GM12878 (cell line): Measurements from ENCODE around the gene SCRN2. TPM values are rescaled to one million over a fixed set of nuclear protein-coding genes. Genes with fewer than 3 reads are reported as not detected.

Source experiments
- ATAC-seq: fragments of 200-7000 bp; cut with Tn5 transposase; 3 replicates; pipeline ENCODE4 v1.9.1; 2020; ENCODE audit warnings: mild to moderate bottlenecking, moderate library complexity
- BruUV-seq: library from RNA; stranded (reverse); fragments of 400-500 nt; replicated peaks from 2 replicates; lab custom pipeline; 2021; lab: Mats Ljungman, UMichigan
- CTCF ChIA-PET: fragments of 300-600 bp; sonication (Branson Sonifier 250); formaldehyde crosslinking; extraction: SDS; loops from one replicate; lab custom pipeline; 2021; ENCODE audit warnings: inconsistent platforms; lab: Yijun Ruan, JAX
- POLR2A ChIA-PET: fragments of 350-600 bp; formaldehyde crosslinking; extraction: SDS; loops from one replicate; lab custom pipeline; 2021; ENCODE audit warnings: inconsistent platforms; lab: Charles Lee
- RAD21 ChIA-PET: fragments of 300-600 bp; sonication (Branson Sonifier 250); formaldehyde crosslinking; loops from one replicate; lab custom pipeline; 2023; ENCODE audit warnings: antibody characterized with exemption; ENCODE audit not compliant: unreplicated experiment; lab: Charles Lee
- SMC1A ChIA-PET: fragments of 300-600 bp; sonication (Branson Sonifier 250); formaldehyde crosslinking; loops from one replicate; lab custom pipeline; 2023; ENCODE audit not compliant: unreplicated experiment, uncharacterized antibody; lab: Charles Lee
- DNase-seq: peaks from one replicate; pipeline ENCODE4 v3.0.0-alpha.2; 2011; ENCODE audit warnings: low read depth, low spot score
- FAIRE-seq: peaks from 3 replicates; lab custom pipeline; 2011; peaks lifted over from hg19 to GRCh38; lab: Jason Lieb, UNC
- H2AFZ ChIP-seq: 2 replicates; pipeline ENCODE4 v1.6.0; 2011; ENCODE audit warnings: low read depth, low read length, control low read depth; ENCODE audit not compliant: control insufficient read depth
- H3K27ac ChIP-seq: 2 replicates; pipeline ENCODE4 v1.5.1; 2011; ENCODE audit warnings: control low read depth; ENCODE audit not compliant: control insufficient read depth, insufficient read depth
- H3K27me3 ChIP-seq, 2 experiments: replicated peaks in 1 of 2; 2 replicates each; pipeline versions ENCODE4 v1.6.0 to v1.6.1; 2011; ENCODE audit warnings: low read length in 1 of 2; ENCODE audit not compliant: control insufficient read depth in 2 of 2, insufficient read depth in 2 of 2
- H3K36me3 ChIP-seq, 2 experiments: 2 replicates each; pipeline ENCODE4 v1.5.1; 2011; ENCODE audit warnings: low read length in 1 of 2; ENCODE audit not compliant: control insufficient read depth in 2 of 2, insufficient read depth in 2 of 2
- H3K4me1 ChIP-seq: 2 replicates; pipeline ENCODE4 v1.6.1; 2011; ENCODE audit warnings: mild to moderate bottlenecking, low read length, moderate library complexity, mixed read lengths; ENCODE audit not compliant: control insufficient read depth, insufficient read depth
- H3K4me2 ChIP-seq: 2 replicates; pipeline ENCODE4 v1.6.0; 2011; ENCODE audit warnings: control low read depth; ENCODE audit not compliant: control insufficient read depth, insufficient read depth
- H3K4me3 ChIP-seq: fragments of 200-600 bp; sonication (generic); 2 replicates; pipeline ENCODE4 v1.5.1; 2016
- H3K79me2 ChIP-seq: 2 replicates; pipeline ENCODE4 v1.6.0; 2011; ENCODE audit warnings: low read length; ENCODE audit not compliant: control insufficient read depth, insufficient read depth
- H3K9ac ChIP-seq: 2 replicates; pipeline ENCODE4 v1.8.0; 2011; ENCODE audit warnings: low read length, control low read depth, mixed read lengths; ENCODE audit not compliant: control insufficient read depth, insufficient read depth
- H3K9me3 ChIP-seq: replicated peaks from 3 replicates; pipeline ENCODE4 v1.5.1; 2011; ENCODE audit warnings: mild to moderate bottlenecking, low read length; ENCODE audit not compliant: control insufficient read depth, insufficient read depth
- H4K20me1 ChIP-seq: 2 replicates; pipeline ENCODE4 v1.6.0; 2011; ENCODE audit not compliant: control insufficient read depth, insufficient read depth
- BCLAF1 ChIP-seq: fragments of 450-650 bp; IDR thresholded peaks from 2 replicates; pipeline ENCODE4 v1.6.1; 2017; ENCODE audit warnings: antibody characterized with exemption, mild to moderate bottlenecking, moderate library complexity
- BRCA1 ChIP-seq: IDR thresholded peaks from 2 replicates; pipeline ENCODE4 v1.6.1; 2011; ENCODE audit warnings: low read depth, low read length, improper control_type of control experiment
- CHD4 ChIP-seq: fragments of 200-600 bp; sonication (generic); IDR thresholded peaks from 2 replicates; pipeline ENCODE4 v1.6.1; 2016; ENCODE audit warnings: mild to moderate bottlenecking
- EP300 ChIP-seq, 2 experiments: fragments of 150-350 bp in 1 of 2; IDR thresholded peaks; 2 replicates each; pipeline ENCODE4 v1.6.1; 2011 to 2012; ENCODE audit warnings: low read depth in 2 of 2, low read length in 2 of 2, borderline replicate concordance in 1 of 2, improper control_type of control experiment in 1 of 2, inconsistent platforms in 1 of 2; ENCODE audit not compliant: control insufficient read depth in 1 of 2
- FOS ChIP-seq: IDR thresholded peaks from 3 replicates; pipeline ENCODE4 v1.6.1; 2011; ENCODE audit warnings: borderline replicate concordance; ENCODE audit not compliant: insufficient read length; ENCODE audit errors: extremely low read depth
- MLLT1 ChIP-seq: fragments of 450-650 bp; IDR thresholded peaks from 2 replicates; pipeline ENCODE4 v1.6.1; 2016; ENCODE audit warnings: mild to moderate bottlenecking
- MYB ChIP-seq: fragments of 150-350 bp; IDR thresholded peaks from 2 replicates; pipeline ENCODE4 v1.6.1; 2014; ENCODE audit warnings: mild to moderate bottlenecking, low read depth, low read length, borderline replicate concordance
- ZNF24 ChIP-seq: fragments of 450-650 bp; IDR thresholded peaks from 2 replicates; pipeline ENCODE4 v1.6.1; 2017; ENCODE audit warnings: antibody characterized with exemption, mild to moderate bottlenecking
- WGBS: methylation state at CpG from one replicate; pipeline ENCODE4 v1.1.6; 2016; ENCODE audit warnings: low lambda C conversion rate; ENCODE audit not compliant: insufficient replicate concordance, insufficient coverage; ENCODE audit errors: missing lambda C conversion rate; 5-methylcytosine and 5-hydroxymethylcytosine counted together
- in situ Hi-C: fragments of 300-500 bp; cut with MboI; formaldehyde crosslinking; loops from 9 replicates; pipeline ENCODE4 v1.14.3; 2018; ENCODE audit warnings: mixed read lengths
- intact Hi-C: fragments of 100-400 bp; cut with micrococcal nuclease; formaldehyde crosslinking; loops from one replicate; pipeline ENCODE4 v1.14.2; 2022; ENCODE audit not compliant: unreplicated experiment
- polyA plus RNA-seq, 11 experiments: library from polyadenylated mRNA; depleted of rRNA in 4 of 11; unstranded in 6 of 11; stranded (reverse) in 5 of 11; fragments of >200 nt; fragmentation: Nextera tagmentation in 4 of 11; fragmentation: Illumina TruSeq in 1 of 11; extraction: Ambion mirVana in 4 of 11; extraction: Trizol in 1 of 11; gene quantifications; 1 replicate in 1 of 11; 2 replicates in 10 of 11; pipeline versions ENCODE4 v1.2.1 to v1.2.3, GENCODE V29; 2011 to 2016; ENCODE audit warnings: inconsistent platforms in 2 of 11, missing spikeins in 2 of 11, low read depth in 1 of 11
- total RNA-seq, 4 experiments: library from RNA; depleted of rRNA in 3 of 4; stranded (reverse); fragments of >200 nt in 3 of 4; fragmentation: Illumina TruSeq in 1 of 4; extraction: Trizol in 1 of 4; gene quantifications; 2 replicates each; pipeline versions ENCODE4 v1.2.1 to v1.2.3, GENCODE V29; 2013 to 2021
- TF ChIP-seq, protein P1 (sequence below): fragments of 450-650 bp; IDR thresholded peaks from 2 replicates; pipeline ENCODE4 v1.6.1; 2016; ENCODE audit warnings: mild to moderate bottlenecking, moderate library complexity, borderline replicate concordance

SCRN2 gene
- total and polyA plus RNA-seq, 10 of the 15 experiments (the other 5 are each of a cell fraction or from before 2014, with no cell fraction given): 0.34 to 33.3 (median 20.1) TPM

- TF ChIP-seq, protein P1, sequence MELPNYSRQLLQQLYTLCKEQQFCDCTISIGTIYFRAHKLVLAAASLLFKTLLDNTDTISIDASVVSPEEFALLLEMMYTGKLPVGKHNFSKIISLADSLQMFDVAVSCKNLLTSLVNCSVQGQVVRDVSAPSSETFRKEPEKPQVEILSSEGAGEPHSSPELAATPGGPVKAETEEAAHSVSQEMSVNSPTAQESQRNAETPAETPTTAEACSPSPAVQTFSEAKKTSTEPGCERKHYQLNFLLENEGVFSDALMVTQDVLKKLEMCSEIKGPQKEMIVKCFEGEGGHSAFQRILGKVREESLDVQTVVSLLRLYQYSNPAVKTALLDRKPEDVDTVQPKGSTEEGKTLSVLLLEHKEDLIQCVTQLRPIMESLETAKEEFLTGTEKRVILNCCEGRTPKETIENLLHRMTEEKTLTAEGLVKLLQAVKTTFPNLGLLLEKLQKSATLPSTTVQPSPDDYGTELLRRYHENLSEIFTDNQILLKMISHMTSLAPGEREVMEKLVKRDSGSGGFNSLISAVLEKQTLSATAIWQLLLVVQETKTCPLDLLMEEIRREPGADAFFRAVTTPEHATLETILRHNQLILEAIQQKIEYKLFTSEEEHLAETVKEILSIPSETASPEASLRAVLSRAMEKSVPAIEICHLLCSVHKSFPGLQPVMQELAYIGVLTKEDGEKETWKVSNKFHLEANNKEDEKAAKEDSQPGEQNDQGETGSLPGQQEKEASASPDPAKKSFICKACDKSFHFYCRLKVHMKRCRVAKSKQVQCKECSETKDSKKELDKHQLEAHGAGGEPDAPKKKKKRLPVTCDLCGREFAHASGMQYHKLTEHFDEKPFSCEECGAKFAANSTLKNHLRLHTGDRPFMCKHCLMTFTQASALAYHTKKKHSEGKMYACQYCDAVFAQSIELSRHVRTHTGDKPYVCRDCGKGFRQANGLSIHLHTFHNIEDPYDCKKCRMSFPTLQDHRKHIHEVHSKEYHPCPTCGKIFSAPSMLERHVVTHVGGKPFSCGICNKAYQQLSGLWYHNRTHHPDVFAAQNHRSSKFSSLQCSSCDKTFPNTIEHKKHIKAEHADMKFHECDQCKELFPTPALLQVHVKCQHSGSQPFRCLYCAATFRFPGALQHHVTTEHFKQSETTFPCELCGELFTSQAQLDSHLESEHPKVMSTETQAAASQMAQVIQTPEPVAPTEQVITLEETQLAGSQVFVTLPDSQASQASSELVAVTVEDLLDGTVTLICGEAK: no peak
- no peak for TF ChIP-seq MYB
- no peak for TF ChIP-seq CHD4
- TF ChIP-seq EP300 (IDR thresholded peaks at IDR 0.05; ENCODE audit: borderline replicate concordance in 1 of 2, control insufficient read depth in 1 of 2, low read depth in 2 of 2, low read length in 2 of 2): no peak
- TF ChIP-seq ZNF24: no peak
- TF ChIP-seq FOS: no peak
These were observed 26.9 kb upstream of the SCRN2 start (continued) for GRCh38 chr17:47867813-47868533.

DNA sequence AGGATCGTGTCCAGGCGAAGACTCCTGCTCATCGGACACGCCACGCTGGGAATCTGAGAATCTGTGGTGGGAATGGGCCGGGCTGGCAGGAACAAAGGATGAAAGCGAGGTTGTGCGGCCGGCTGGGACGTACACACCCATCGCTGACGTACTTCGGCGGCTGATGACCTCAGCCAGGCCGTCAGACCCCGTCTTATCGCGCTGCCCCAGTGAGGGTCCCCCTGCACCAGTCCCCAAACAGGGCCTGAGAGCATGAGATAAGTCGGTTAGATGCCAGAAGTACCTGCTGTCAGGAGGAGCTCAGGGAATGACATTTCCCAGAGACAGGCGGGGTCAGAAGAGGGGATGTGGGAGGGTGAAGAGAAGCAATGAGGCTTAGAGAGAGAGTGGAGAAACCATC is 25.9 kb upstream of the SCRN2 start:
- no peak overlapping the region for H3K4me2 ChIP-seq
- no peak for TF ChIP-seq BRCA1
- TF ChIP-seq BCLAF1: no peak
- TF ChIP-seq MLLT1: no peak

More for the DNA sequence above, 25.9 kb upstream of the SCRN2 start:
- Histone ChIP-seq H3K4me1 (no peaks in the 10 kb centered on the region), H3K27me3 (peaks cover 0 to 3% of the 10 kb centered on the region in 2 experiments), H3K27ac (no peak overlapping the region), H2AFZ (no peak overlapping the region), H4K20me1 (no peaks in the 10 kb centered on the region), H3K9me3 (no peaks in the 10 kb centered on the region), H3K79me2 (no peaks in the 10 kb centered on the region), H3K4me3 (no peak overlapping the region), H3K9ac (no peak overlapping the region), H3K36me3 (no peaks in the 10 kb centered on the region)
- FAIRE-seq: no peak
- no TSS peak for BruUV-seq
- ChIA-PET RAD21 (no interaction called here), CTCF (interaction anchor here (0.8 kb wide), 1 partner anchor 10 kb away, joined by 3 read pairs; no protein-coding TSS in a partner anchor), SMC1A (interaction anchor here (0.6 kb wide), 1 partner anchor 135 kb away, joined by 3 read pairs; no protein-coding TSS in a partner anchor), POLR2A (no interaction called here)
- 43% methylated on average over 19 of the region's 20 CpGs for WGBS
- in situ Hi-C loops: no loop called here
- DNase-seq: no peak
- ATAC-seq: no peak
- intact Hi-C loops: no loop called here
